ENCODE results near the gene OSTM1.
A peak's percentile ranks its signal among the peaks of the same experiment; 100 is the strongest.

Gene OSTM1

GRCh38 chr6:108074359-108075144 is at the start of gene OSTM1:
TSS of gene OSTM1 (minus strand) at chr6:108074741. CDS start at chr6:108074651, 90 bp downstream.
- DNase-seq, result peak; percentile 48

- no peak for DNase-seq
These were observed 49.4 kb upstream of the OSTM1 start for GRCh38 chr6:108123946-108124345.

- no peak for DNase-seq
These were observed 49.0 kb upstream of the OSTM1 start for GRCh38 chr6:108123481-108123929.

- no peak for DNase-seq
These were observed 47.1 kb upstream of the OSTM1 start for GRCh38 chr6:108121612-108122011.

- DNase-seq, result no peak
These were observed 45.8 kb upstream of the OSTM1 start for GRCh38 chr6:108120311-108120710.

GRCh38 chr6:108119769-108120141 is 45.2 kb upstream of the OSTM1 start:
- no peak for DNase-seq

- no peak for DNase-seq
These were observed 44.5 kb upstream of the OSTM1 start for GRCh38 chr6:108118810-108119768.

GRCh38 chr6:108118359-108118724 is 43.8 kb upstream of the OSTM1 start:
- DNase-seq, result no peak

GRCh38 chr6:108117427-108118358 is 43.2 kb upstream of the OSTM1 start:
- DNase-seq, result no peak

- no peak for DNase-seq
These were observed 42.2 kb upstream of the OSTM1 start for GRCh38 chr6:108116546-108117426.

- peak; percentile 70 for DNase-seq
These were observed 41.1 kb upstream of the OSTM1 start for GRCh38 chr6:108115598-108116058.

GRCh38 chr6:108114841-108115597 is 40.5 kb upstream of the OSTM1 start:
- DNase-seq, result no peak

GRCh38 chr6:108113557-108114519 is 39.3 kb upstream of the OSTM1 start:
- DNase-seq, result no peak

GRCh38 chr6:108108374-108108773 is 33.8 kb upstream of the OSTM1 start:
- no peak for DNase-seq

- DNase-seq, result no peak
These were observed 32.6 kb upstream of the OSTM1 start for GRCh38 chr6:108107102-108107501.

- no peak for DNase-seq
These were observed 32.2 kb upstream of the OSTM1 start for GRCh38 chr6:108106694-108107093.

GRCh38 chr6:108106261-108106660 is 31.7 kb upstream of the OSTM1 start:
- DNase-seq, result no peak

- DNase-seq, result no peak
These were observed 31.0 kb upstream of the OSTM1 start for GRCh38 chr6:108105571-108105970.

- DNase-seq, result no peak
These were observed 28.4 kb upstream of the OSTM1 start for GRCh38 chr6:108102965-108103364.

GRCh38 chr6:108100003-108100402 is 25.5 kb upstream of the OSTM1 start:
- no peak for DNase-seq

All from NCI-H2029 treated with DMSO at 0.1 percent for 48 hours (cell line).